H1 (cell line): ENCODE results near the gene DPEP1. TPM values are rescaled to one million over a fixed set of nuclear protein-coding genes. Genes with fewer than 3 reads are reported as not detected.

Experiments
- CTCF ChIA-PET: fragments of 300-600 bp; sonication (Branson Sonifier 250); formaldehyde crosslinking; loops from one replicate; lab custom pipeline; 2021; ENCODE audit not compliant: partially characterized antibody; lab: Charles Lee
- POLR2A ChIA-PET: fragments of 300-600 bp; sonication (Branson Sonifier 250); formaldehyde crosslinking; loops from one replicate; lab custom pipeline; 2021; ENCODE audit warnings: inconsistent platforms; ENCODE audit not compliant: partially characterized antibody; lab: Charles Lee
- DNase-seq, 2 experiments: peaks; one replicate each; pipeline versions ENCODE4 v3.0.0 to v3.0.0-alpha.2; 2010 to 2022; ENCODE audit warnings: low spot score in 2 of 2, low read depth in 1 of 2, mixed read lengths in 1 of 2
- FAIRE-seq: peaks from 2 replicates; lab custom pipeline; 2011; peaks lifted over from hg19 to GRCh38; lab: Jason Lieb, UNC
- H2AFZ ChIP-seq: 2 replicates; pipeline ENCODE4 v1.8.1; 2012; ENCODE audit warnings: low read length, inconsistent platforms
- H2AK5ac ChIP-seq: 2 replicates; pipeline ENCODE4 v1.6.1; 2013; ENCODE audit warnings: low read depth, low read length
- H2BK120ac ChIP-seq: replicated peaks from 2 replicates; pipeline ENCODE3; 2013; ENCODE audit warnings: low read depth, low read length, inconsistent platforms
- H2BK12ac ChIP-seq: 2 replicates; pipeline ENCODE4 v1.6.1; 2013; ENCODE audit warnings: low read depth, low read length
- H2BK15ac ChIP-seq: 2 replicates; pipeline ENCODE4 v1.6.1; 2013; ENCODE audit warnings: low read length
- H2BK20ac ChIP-seq: 2 replicates; pipeline ENCODE4 v1.6.1; 2013; ENCODE audit warnings: low read length
- H2BK5ac ChIP-seq: 2 replicates; pipeline ENCODE4 v1.6.1; 2013; ENCODE audit warnings: low read depth, low read length
- H3K14ac ChIP-seq: 2 replicates; pipeline ENCODE4 v1.6.1; 2013; ENCODE audit warnings: inconsistent platforms; ENCODE audit not compliant: insufficient read length
- H3K18ac ChIP-seq: 2 replicates; pipeline ENCODE4 v1.6.1; 2013; ENCODE audit warnings: low read length; ENCODE audit errors: extremely low read depth
- H3K23ac ChIP-seq: 2 replicates; pipeline ENCODE4 v1.6.1; 2013; ENCODE audit warnings: inconsistent platforms; ENCODE audit not compliant: insufficient read length
- H3K23me2 ChIP-seq: 2 replicates; pipeline ENCODE4 v1.6.1; 2013; ENCODE audit warnings: low read depth, low read length
- H3K27ac ChIP-seq: 2 replicates; pipeline ENCODE4 v1.6.1; 2011; ENCODE audit warnings: low read depth, low read length, inconsistent platforms
- H3K27me3 ChIP-seq, 4 experiments: replicated peaks in 1 of 4; 1 replicate in 1 of 4; 2 replicates in 3 of 4; pipeline versions ENCODE4 v1.6.1 to v1.8.1; 2011 to 2013; ENCODE audit warnings: low read length in 3 of 4, mild to moderate bottlenecking in 3 of 4, inconsistent platforms in 2 of 4, mixed read lengths in 2 of 4, moderate library complexity in 1 of 4; ENCODE audit not compliant: control insufficient read depth in 3 of 4, insufficient read depth in 3 of 4; ENCODE audit errors: extremely low read depth in 1 of 4
- H3K36me3 ChIP-seq, 4 experiments: 2 replicates each; pipeline versions ENCODE4 v1.6.1 to v1.8.1; 2011 to 2013; ENCODE audit warnings: mild to moderate bottlenecking in 4 of 4, low read length in 3 of 4, moderate library complexity in 2 of 4, control low read depth in 1 of 4, inconsistent platforms in 1 of 4; ENCODE audit not compliant: insufficient read depth in 4 of 4, control insufficient read depth in 2 of 4
- H3K4ac ChIP-seq: replicated peaks from 2 replicates; pipeline ENCODE3; 2013; ENCODE audit warnings: low read length, low read depth, mixed read lengths, inconsistent platforms; ENCODE audit not compliant: insufficient read length
- H3K4me1 ChIP-seq, 4 experiments: replicated peaks in 1 of 4; 1 replicate in 1 of 4; 2 replicates in 3 of 4; pipeline versions ENCODE4 v1.6.1 to v1.8.1; 2011 to 2013; ENCODE audit warnings: low read length in 3 of 4, inconsistent platforms in 2 of 4, mixed read lengths in 1 of 4; ENCODE audit not compliant: insufficient read depth in 4 of 4, control insufficient read depth in 3 of 4
- H3K4me2 ChIP-seq, 2 experiments: 2 replicates each; pipeline versions ENCODE4 v1.6.1 to v1.8.1; 2011 to 2013; ENCODE audit warnings: low read depth in 2 of 2, low read length in 2 of 2, control low read depth in 1 of 2, inconsistent platforms in 1 of 2, mild to moderate bottlenecking in 1 of 2; ENCODE audit not compliant: insufficient read depth in 1 of 2
- H3K4me3 ChIP-seq, 4 experiments: fragments of 200-600, 300-600 bp in 1 of 4; sonication (generic), shearing (Covaris generic), sonication (Bioruptor Twin) in 1 of 4; 2 replicates each; pipeline versions ENCODE4 v1.5.1 to v1.8.1; 2011 to 2016; ENCODE audit warnings: low read length in 4 of 4, low read depth in 3 of 4, control low read depth in 2 of 4, inconsistent platforms in 2 of 4, mild to moderate bottlenecking in 2 of 4, mixed read lengths in 1 of 4, moderate library complexity in 1 of 4; ENCODE audit not compliant: insufficient read depth in 2 of 4; ENCODE audit errors: extremely low read depth in 1 of 4
- H3K56ac ChIP-seq: replicated peaks from 2 replicates; pipeline ENCODE3; 2013; ENCODE audit warnings: low read depth, mild to moderate bottlenecking, mixed read lengths, low read length, inconsistent platforms; ENCODE audit not compliant: insufficient read length
- H3K79me1 ChIP-seq: 2 replicates; pipeline ENCODE4 v1.6.1; 2013; ENCODE audit warnings: low read depth, low read length, control low read depth
- H3K79me2 ChIP-seq, 2 experiments: 2 replicates each; pipeline versions ENCODE4 v1.6.1 to v1.8.1; 2012 to 2013; ENCODE audit warnings: low read length in 2 of 2, mild to moderate bottlenecking in 2 of 2, inconsistent platforms in 1 of 2; ENCODE audit not compliant: insufficient read depth in 2 of 2, control insufficient read depth in 1 of 2
- H3K9ac ChIP-seq, 4 experiments: replicated peaks in 1 of 4; 1 replicate in 1 of 4; 2 replicates in 3 of 4; pipeline versions ENCODE4 v1.6.1 to v1.8.1; 2011 to 2013; ENCODE audit warnings: low read depth in 3 of 4, low read length in 3 of 4, control low read depth in 2 of 4, mild to moderate bottlenecking in 2 of 4, moderate library complexity in 2 of 4, inconsistent platforms in 1 of 4; ENCODE audit errors: extremely low read depth in 1 of 4
- H3K9me3 ChIP-seq, 2 experiments: 2 replicates each; pipeline versions ENCODE4 v1.6.1 to v1.8.1; 2012 to 2013; ENCODE audit warnings: mild to moderate bottlenecking in 2 of 2, moderate library complexity in 2 of 2, control low read depth in 1 of 2, inconsistent platforms in 1 of 2, low read depth in 1 of 2, low read length in 1 of 2, mixed read lengths in 1 of 2; ENCODE audit not compliant: insufficient read depth in 2 of 2
- H4K20me1 ChIP-seq, 2 experiments: replicated peaks in 1 of 2; 2 replicates each; pipeline versions ENCODE3 to v1.8.1; 2011 to 2013; ENCODE audit warnings: inconsistent platforms in 2 of 2, low read length in 2 of 2, mild to moderate bottlenecking in 1 of 2; ENCODE audit not compliant: insufficient read depth in 2 of 2, control insufficient read depth in 1 of 2
- H4K5ac ChIP-seq: 2 replicates; pipeline ENCODE4 v1.6.1; 2013; ENCODE audit warnings: low read length, low read depth, mixed read lengths, inconsistent platforms; ENCODE audit not compliant: insufficient read length
- H4K8ac ChIP-seq: 2 replicates; pipeline ENCODE4 v1.8.0; 2013; ENCODE audit warnings: mild to moderate bottlenecking, moderate library complexity, low read length, inconsistent platforms; ENCODE audit not compliant: insufficient read depth; ENCODE audit errors: extremely low read depth
- H4K91ac ChIP-seq: replicated peaks from 2 replicates; pipeline ENCODE3; 2013; ENCODE audit warnings: low read length, mixed read lengths, inconsistent platforms; ENCODE audit not compliant: insufficient read length
- ASH2L ChIP-seq: fragments of 200-600, 300-600 bp; sonication (generic); IDR thresholded peaks from one replicate; pipeline ENCODE4 v1.7.1; 2017; ENCODE audit warnings: low read length
- CBX8 ChIP-seq: fragments of 300-800, 300-1000 bp; sonication (generic); IDR thresholded peaks from 2 replicates; pipeline ENCODE4 v1.7.1; 2016; ENCODE audit warnings: low read depth, low read length, borderline replicate concordance
- CHD1 ChIP-seq: IDR thresholded peaks from 2 replicates; pipeline ENCODE4 v1.6.1; 2012; ENCODE audit warnings: low read depth, low read length, improper control_type of control experiment
- FOSL1 ChIP-seq: IDR thresholded peaks from 2 replicates; pipeline ENCODE4 v1.6.1; 2011; ENCODE audit warnings: mild to moderate bottlenecking, low read depth, low read length, moderate library complexity; ENCODE audit not compliant: insufficient read depth
- GABPA ChIP-seq: IDR thresholded peaks from 2 replicates; pipeline ENCODE4 v1.6.1; 2011; ENCODE audit warnings: mild to moderate bottlenecking, low read length, moderate library complexity, borderline replicate concordance; ENCODE audit not compliant: insufficient read depth
- GTF2F1 ChIP-seq: IDR thresholded peaks from 2 replicates; pipeline ENCODE4 v1.6.1; 2012; ENCODE audit warnings: low read depth, low read length, improper control_type of control experiment, borderline replicate concordance
- JUND ChIP-seq: IDR thresholded peaks from 2 replicates; pipeline ENCODE4 v1.6.1; 2011; ENCODE audit warnings: mild to moderate bottlenecking, improper control_type of control experiment, low read length
- MAX ChIP-seq: IDR thresholded peaks from 2 replicates; pipeline ENCODE4 v1.6.1; 2012; ENCODE audit warnings: inconsistent platforms
- RAD21 ChIP-seq, 2 experiments: IDR thresholded peaks in 1 of 2; conservative IDR thresholded peaks in 1 of 2; 2 replicates each; pipeline ENCODE4 v1.6.1; 2011; ENCODE audit warnings: low read depth in 2 of 2, low read length in 2 of 2, improper control_type of control experiment in 1 of 2, inconsistent platforms in 1 of 2, mild to moderate bottlenecking in 1 of 2, moderate library complexity in 1 of 2
- SRF ChIP-seq: IDR thresholded peaks from 2 replicates; pipeline ENCODE4 v1.6.1; 2011; ENCODE audit warnings: mild to moderate bottlenecking, low read depth, low read length, moderate library complexity
- TEAD4 ChIP-seq: IDR thresholded peaks from 2 replicates; pipeline ENCODE4 v1.6.1; 2012; ENCODE audit warnings: low read depth, low read length, inconsistent platforms, mixed read lengths
- ZNF274 ChIP-seq: IDR thresholded peaks from 2 replicates; pipeline ENCODE4 v1.7.0; 2012; ENCODE audit warnings: low read length, borderline replicate concordance; ENCODE audit errors: extremely low read depth
- WGBS, 2 experiments: shearing (Covaris generic) in 1 of 2; methylation state at CpG; one replicate each; pipeline versions ENCODE4 v1.1.6 to v1.1.7; 2013 to 2015; ENCODE audit warnings: low lambda C conversion rate in 2 of 2, mixed read lengths in 2 of 2, inconsistent platforms in 1 of 2, low coverage in 1 of 2, missing lambda C conversion rate in 1 of 2; ENCODE audit not compliant: insufficient replicate concordance in 2 of 2, insufficient coverage in 1 of 2, insufficient read length in 1 of 2; ENCODE audit errors: extremely low coverage in 1 of 2, missing lambda C conversion rate in 1 of 2; 5-methylcytosine and 5-hydroxymethylcytosine counted together
- polyA plus RNA-seq, 7 experiments: library from polyadenylated mRNA; depleted of rRNA in 3 of 7; stranded (reverse) in 5 of 7; unstranded in 2 of 7; fragments of >200 nt in 5 of 7; fragments of 200-250 nt in 2 of 7; gene quantifications; 1 replicate in 5 of 7; 2 replicates in 1 of 7; 4 replicates in 1 of 7; pipeline versions ENCODE4 v1.2.1 to v1.2.3, GENCODE V29; 2011 to 2013; ENCODE audit warnings: missing spikeins in 2 of 7, mixed read lengths in 2 of 7
- total RNA-seq: library from RNA; stranded (reverse); fragmentation: NEBNext Ultra II Directional; extraction: Animal tissue kit (Norgen Biotek cat#: 25700); gene quantifications from 2 replicates; pipeline ENCODE4 v1.2.1, GENCODE V29; 2021

Gene DPEP1
- total and polyA plus RNA-seq, 2 of the 8 experiments (the other 6 are each of a cell fraction or from before 2014, with no cell fraction given): 2.8 to 3.1 TPM

- Histone ChIP-seq H3K4ac (no peak overlapping the region), H3K56ac (no peak overlapping the region), H3K9ac (no peak overlapping the region), H3K14ac (no peak overlapping the region), H2BK5ac (peak overlapping the region; percentile 60; the same call in 1 of the 2 replicates), H3K4me2 (no peak overlapping the region), H3K79me1 (no peaks in the 10 kb centered on the region), H4K5ac (no peak overlapping the region), H2BK15ac (no peak overlapping the region), H3K23me2 (no peaks in the 10 kb centered on the region; the same call in 1 of the 2 replicates), H3K4me3 (no peak overlapping the region), H4K20me1 (peaks cover 0 to 7% of the 10 kb centered on the region in 2 experiments), H4K8ac (no peak overlapping the region; the same call in 1 of the 2 replicates), H3K18ac (no peak overlapping the region; the same call in 1 of the 2 replicates), H2BK120ac (no peak overlapping the region), H3K23ac (no peak overlapping the region), H3K79me2 (no peaks in the 10 kb centered on the region), H3K36me3 (0 out of 8 replicates have a peak, but pooled peaks cover 0 to 2% (median 0%) of the 10 kb centered on the region in 4 experiments), H3K4me1 (no peaks in the 10 kb centered on the region; a peak in 1 of 7 replicates), H2BK12ac (0 out of 2 replicates have a peak overlapping the region, but pooled peaks have one; percentile 39), H3K27me3 (no peaks in the 10 kb centered on the region), H3K9me3 (no peaks in the 10 kb centered on the region), H2AK5ac (no peak overlapping the region), H2AFZ (no peak overlapping the region), H4K91ac (no peak overlapping the region), H3K27ac (no peak overlapping the region), H2BK20ac (no peak overlapping the region)
- FAIRE-seq (no peak), DNase-seq (no peak)
- WGBS, 2 experiments: 94% methylated on average over 25 of the region's 25 CpGs; no CpG with 5 or more reads in 1 of the 2 experiments
- ChIA-PET CTCF (interaction anchor here (0.5 to 0.9 kb wide), 3 partner anchors 15 to 222 kb away, joined by 3 read pairs; no protein-coding TSS in a partner anchor), POLR2A (interaction anchor here (0.9 to 2.5 kb wide), 5 partner anchors 10 to 326 kb away, joined by 3 to 8 read pairs (median 3); no protein-coding TSS in a partner anchor)
- no peak for TF ChIP-seq CBX8
- no peak for TF ChIP-seq JUND
- no peak for TF ChIP-seq SRF
- TF ChIP-seq GTF2F1: no peak
- no peak for TF ChIP-seq GABPA
- TF ChIP-seq TEAD4: no peak
- TF ChIP-seq FOSL1: no peak
- TF ChIP-seq CHD1: no peak
- TF ChIP-seq RAD21 (IDR thresholded peaks at IDR 0.05 in 1 of 2, conservative IDR thresholded peaks at IDR 0.05 in 1 of 2; ENCODE audit: low read depth in 2 of 2, low read length in 2 of 2): no peak
- no peak for TF ChIP-seq ASH2L
- no peak for TF ChIP-seq ZNF274
- TF ChIP-seq MAX: no peak
Observed at GRCh38 chr16:89596061-89596689, 17.3 kb upstream of the DPEP1 start.
